ENCODE data around the gene PRDM11.

DNA sequence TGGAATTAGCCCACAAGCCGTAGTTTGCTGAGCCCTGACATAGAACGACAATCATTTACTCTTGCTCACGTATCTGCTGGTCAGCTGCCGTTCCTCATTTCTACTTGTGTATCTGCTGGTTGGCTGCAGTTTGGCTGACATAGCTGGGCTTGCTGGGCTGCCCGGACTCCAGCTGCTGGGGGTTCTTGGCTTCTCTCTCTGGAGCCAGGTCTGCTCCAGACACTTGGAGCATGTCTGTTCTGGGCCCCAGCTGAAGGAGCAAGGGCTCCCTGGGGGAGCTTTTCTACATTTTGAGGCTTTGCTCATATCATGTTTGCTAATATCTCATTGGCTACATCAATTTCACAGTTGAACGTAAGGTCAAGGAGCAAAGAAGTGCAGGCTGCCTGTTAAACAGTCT, 47.3 kb downstream of the PRDM11 start:
- TF ChIP-seq, protein P1, sequence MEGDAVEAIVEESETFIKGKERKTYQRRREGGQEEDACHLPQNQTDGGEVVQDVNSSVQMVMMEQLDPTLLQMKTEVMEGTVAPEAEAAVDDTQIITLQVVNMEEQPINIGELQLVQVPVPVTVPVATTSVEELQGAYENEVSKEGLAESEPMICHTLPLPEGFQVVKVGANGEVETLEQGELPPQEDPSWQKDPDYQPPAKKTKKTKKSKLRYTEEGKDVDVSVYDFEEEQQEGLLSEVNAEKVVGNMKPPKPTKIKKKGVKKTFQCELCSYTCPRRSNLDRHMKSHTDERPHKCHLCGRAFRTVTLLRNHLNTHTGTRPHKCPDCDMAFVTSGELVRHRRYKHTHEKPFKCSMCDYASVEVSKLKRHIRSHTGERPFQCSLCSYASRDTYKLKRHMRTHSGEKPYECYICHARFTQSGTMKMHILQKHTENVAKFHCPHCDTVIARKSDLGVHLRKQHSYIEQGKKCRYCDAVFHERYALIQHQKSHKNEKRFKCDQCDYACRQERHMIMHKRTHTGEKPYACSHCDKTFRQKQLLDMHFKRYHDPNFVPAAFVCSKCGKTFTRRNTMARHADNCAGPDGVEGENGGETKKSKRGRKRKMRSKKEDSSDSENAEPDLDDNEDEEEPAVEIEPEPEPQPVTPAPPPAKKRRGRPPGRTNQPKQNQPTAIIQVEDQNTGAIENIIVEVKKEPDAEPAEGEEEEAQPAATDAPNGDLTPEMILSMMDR (IDR thresholded peaks at IDR 0.05), result no peak
- TF ChIP-seq POLR2A (IDR thresholded peaks at IDR 0.05) (no peak), EP300 (IDR thresholded peaks at IDR 0.05) (no peak)

All from stomach (tissue), 4 donors.